Measurements from ENCODE around the gene PPFIBP2.

- TF ChIP-seq, protein P1, sequence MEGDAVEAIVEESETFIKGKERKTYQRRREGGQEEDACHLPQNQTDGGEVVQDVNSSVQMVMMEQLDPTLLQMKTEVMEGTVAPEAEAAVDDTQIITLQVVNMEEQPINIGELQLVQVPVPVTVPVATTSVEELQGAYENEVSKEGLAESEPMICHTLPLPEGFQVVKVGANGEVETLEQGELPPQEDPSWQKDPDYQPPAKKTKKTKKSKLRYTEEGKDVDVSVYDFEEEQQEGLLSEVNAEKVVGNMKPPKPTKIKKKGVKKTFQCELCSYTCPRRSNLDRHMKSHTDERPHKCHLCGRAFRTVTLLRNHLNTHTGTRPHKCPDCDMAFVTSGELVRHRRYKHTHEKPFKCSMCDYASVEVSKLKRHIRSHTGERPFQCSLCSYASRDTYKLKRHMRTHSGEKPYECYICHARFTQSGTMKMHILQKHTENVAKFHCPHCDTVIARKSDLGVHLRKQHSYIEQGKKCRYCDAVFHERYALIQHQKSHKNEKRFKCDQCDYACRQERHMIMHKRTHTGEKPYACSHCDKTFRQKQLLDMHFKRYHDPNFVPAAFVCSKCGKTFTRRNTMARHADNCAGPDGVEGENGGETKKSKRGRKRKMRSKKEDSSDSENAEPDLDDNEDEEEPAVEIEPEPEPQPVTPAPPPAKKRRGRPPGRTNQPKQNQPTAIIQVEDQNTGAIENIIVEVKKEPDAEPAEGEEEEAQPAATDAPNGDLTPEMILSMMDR (IDR thresholded peaks at IDR 0.05): no peak
- TF ChIP-seq SIN3A (IDR thresholded peaks at IDR 0.05; ENCODE audit: borderline replicate concordance, insufficient read depth, low read depth, low read length) (no peak), POLR2AphosphoS5 (IDR thresholded peaks at IDR 0.05; ENCODE audit: low read depth, low read length) (no peak), REST (IDR thresholded peaks at IDR 0.05; ENCODE audit: insufficient read depth in 1 of 2, low read depth in 2 of 2, low read length in 1 of 2) (no peak), TCF7L2 (IDR thresholded peaks at IDR 0.05; ENCODE audit: low read depth, low read length) (no peak)
Measured at GRCh38 chr11:7596975-7597391, 83.2 kb downstream of the PPFIBP2 start.
